Osteoblast (primary cell): ENCODE results near the gene ZBTB8A. TPM values are rescaled to one million over a fixed set of nuclear protein-coding genes. Genes with fewer than 3 reads are reported as not detected.
"Not testable (repeated sequence)": the region's sequence is repeated elsewhere in the genome, so short reads cannot be mapped to it uniquely, and the experiment has no call there.

ENCODE experiments used
- DNase-seq: peaks from one replicate; pipeline ENCODE4 v3.0.0; 2011; ENCODE audit warnings: low spot score, mixed read lengths; ENCODE audit not compliant: insufficient read length; ENCODE audit errors: missing footprints
- H2AFZ ChIP-seq: 2 replicates; pipeline ENCODE4 v1.6.0; 2011; ENCODE audit warnings: mild to moderate bottlenecking, low read length
- H3K27ac ChIP-seq: 2 replicates; pipeline ENCODE4 v1.5.1; 2011; ENCODE audit warnings: mild to moderate bottlenecking, low read depth, low read length, moderate library complexity
- H3K27me3 ChIP-seq: 2 replicates; pipeline ENCODE4 v1.6.0; 2012; ENCODE audit warnings: mild to moderate bottlenecking, control low read depth, inconsistent platforms, low read length, moderate library complexity; ENCODE audit not compliant: insufficient read depth
- H3K36me3 ChIP-seq: 2 replicates; pipeline ENCODE4 v1.5.1; 2011; ENCODE audit warnings: mild to moderate bottlenecking, low read length, control low read depth, moderate library complexity; ENCODE audit not compliant: insufficient read depth
- H3K4me1 ChIP-seq: 2 replicates; pipeline ENCODE4 v1.5.1; 2011; ENCODE audit warnings: mild to moderate bottlenecking, low read length, control low read depth, moderate library complexity; ENCODE audit not compliant: insufficient read depth
- H3K4me2 ChIP-seq: 2 replicates; pipeline ENCODE4 v1.6.0; 2011; ENCODE audit warnings: mild to moderate bottlenecking, low read length; ENCODE audit not compliant: insufficient read depth
- H3K4me3 ChIP-seq: fragments of 200-600 bp; sonication (generic); 3 replicates; pipeline ENCODE4 v1.5.1; 2012; ENCODE audit warnings: mild to moderate bottlenecking, low read length, inconsistent platforms; ENCODE audit not compliant: insufficient read depth
- H3K79me2 ChIP-seq: 2 replicates; pipeline ENCODE4 v1.6.0; 2012; ENCODE audit warnings: mild to moderate bottlenecking, low read length, control low read depth, inconsistent platforms; ENCODE audit not compliant: insufficient read depth
- H3K9me3 ChIP-seq: 2 replicates; pipeline ENCODE4 v1.5.1; 2011; ENCODE audit warnings: low read depth, low read length, control low read depth
- H4K20me1 ChIP-seq: 2 replicates; pipeline ENCODE4 v1.6.0; 2012; ENCODE audit warnings: mild to moderate bottlenecking, low read length, control low read depth; ENCODE audit not compliant: insufficient read depth
- total RNA-seq: library from RNA; depleted of rRNA; stranded (reverse); fragments of >200 nt; gene quantifications from 2 replicates; pipeline ENCODE4 v1.2.3, GENCODE V29; 2012
- TF ChIP-seq, protein P1 (sequence below): IDR thresholded peaks from 2 replicates; pipeline ENCODE4 v1.5.1; 2011; ENCODE audit warnings: mild to moderate bottlenecking, low read depth, low read length, moderate library complexity; ENCODE audit errors: extremely low read depth

The ZBTB8A gene
- total RNA-seq, 1 donor: 9.8 TPM

- DNase-seq: no peak
- no peak overlapping the region for H2AFZ ChIP-seq
Measured at GRCh38 chr1:32525053-32525452, 14.2 kb upstream of the ZBTB8A start.

DNA sequence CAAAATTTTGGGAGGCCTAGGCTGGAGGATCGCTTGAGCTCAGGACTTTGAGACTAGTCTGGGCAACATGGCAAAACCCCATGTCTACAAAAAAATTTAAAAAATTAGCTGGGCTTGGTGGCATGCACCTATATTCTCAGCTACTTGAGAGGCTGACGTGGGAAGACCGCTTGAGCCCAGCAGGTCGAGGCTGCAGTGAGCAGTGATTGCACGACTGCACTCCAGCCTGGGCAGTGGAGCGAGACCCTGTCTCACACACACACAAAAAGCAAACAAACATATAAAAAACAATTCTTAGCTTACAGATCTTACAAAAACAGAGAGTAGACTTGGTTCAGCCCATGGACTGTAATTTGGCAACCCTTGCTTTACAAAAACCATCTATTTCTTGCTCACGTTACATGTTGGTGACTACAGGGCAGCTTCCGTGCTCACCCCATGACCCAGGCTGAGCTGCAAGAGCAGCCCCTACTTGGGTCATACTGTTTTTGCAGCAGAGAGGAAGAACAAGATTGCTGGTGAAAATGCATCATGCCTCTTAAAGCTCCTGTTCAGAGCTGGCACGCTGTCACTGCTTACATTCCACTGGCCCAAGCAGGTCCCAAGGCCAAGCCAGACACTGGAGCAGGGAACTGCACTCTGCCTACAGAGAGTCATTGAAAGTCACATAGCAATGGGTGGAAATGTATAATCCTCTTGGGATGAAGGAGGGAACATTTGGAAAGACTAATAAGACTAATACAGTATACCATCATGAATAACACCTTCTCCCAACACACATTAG lies 13.4 kb upstream of the ZBTB8A start:
- H3K4me1 ChIP-seq: no peaks in the 10 kb centered on the region
- TF ChIP-seq, protein P1, sequence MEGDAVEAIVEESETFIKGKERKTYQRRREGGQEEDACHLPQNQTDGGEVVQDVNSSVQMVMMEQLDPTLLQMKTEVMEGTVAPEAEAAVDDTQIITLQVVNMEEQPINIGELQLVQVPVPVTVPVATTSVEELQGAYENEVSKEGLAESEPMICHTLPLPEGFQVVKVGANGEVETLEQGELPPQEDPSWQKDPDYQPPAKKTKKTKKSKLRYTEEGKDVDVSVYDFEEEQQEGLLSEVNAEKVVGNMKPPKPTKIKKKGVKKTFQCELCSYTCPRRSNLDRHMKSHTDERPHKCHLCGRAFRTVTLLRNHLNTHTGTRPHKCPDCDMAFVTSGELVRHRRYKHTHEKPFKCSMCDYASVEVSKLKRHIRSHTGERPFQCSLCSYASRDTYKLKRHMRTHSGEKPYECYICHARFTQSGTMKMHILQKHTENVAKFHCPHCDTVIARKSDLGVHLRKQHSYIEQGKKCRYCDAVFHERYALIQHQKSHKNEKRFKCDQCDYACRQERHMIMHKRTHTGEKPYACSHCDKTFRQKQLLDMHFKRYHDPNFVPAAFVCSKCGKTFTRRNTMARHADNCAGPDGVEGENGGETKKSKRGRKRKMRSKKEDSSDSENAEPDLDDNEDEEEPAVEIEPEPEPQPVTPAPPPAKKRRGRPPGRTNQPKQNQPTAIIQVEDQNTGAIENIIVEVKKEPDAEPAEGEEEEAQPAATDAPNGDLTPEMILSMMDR: no peak
- H4K20me1 ChIP-seq: no peaks in the 10 kb centered on the region
- H3K79me2 ChIP-seq: no peaks in the 10 kb centered on the region
- no peaks in the 10 kb centered on the region for H3K27me3 ChIP-seq
- no peaks in the 10 kb centered on the region for H3K9me3 ChIP-seq
- H3K27ac ChIP-seq: no peak overlapping the region
- no peak overlapping the region for H2AFZ ChIP-seq
- no peak for DNase-seq
- no peaks in the 10 kb centered on the region for H3K36me3 ChIP-seq
- no peak overlapping the region for H3K4me2 ChIP-seq
- H3K4me3 ChIP-seq: no peak overlapping the region

More at GRCh38 chr1:32525053-32525452, 14.2 kb upstream of the ZBTB8A start:
- Histone ChIP-seq H3K27me3 (no peaks in the 10 kb centered on the region), H3K27ac (no peak overlapping the region), H3K4me2 (no peak overlapping the region), H3K36me3 (no peaks in the 10 kb centered on the region), H3K79me2 (no peaks in the 10 kb centered on the region), H3K4me1 (no peaks in the 10 kb centered on the region), H3K4me3 (no peak overlapping the region), H4K20me1 (no peaks in the 10 kb centered on the region), H3K9me3 (no peaks in the 10 kb centered on the region)
- TF ChIP-seq, protein P1: no peak

- H3K4me1 ChIP-seq, H4K20me1 ChIP-seq, H3K4me3 ChIP-seq, H2AFZ ChIP-seq, H3K79me2 ChIP-seq, H3K27ac ChIP-seq, H3K27me3 ChIP-seq, H3K4me2 ChIP-seq, H3K9me3 ChIP-seq, DNase-seq, H3K36me3 ChIP-seq: not testable (repeated sequence)
Measured at GRCh38 chr1:32528550-32528949, 10.7 kb upstream of the ZBTB8A start.

- no peaks in the 10 kb centered on the region for H3K9me3 ChIP-seq
Measured at GRCh38 chr1:32533792-32534327, 5.4 kb upstream of the ZBTB8A start.

More at GRCh38 chr1:32533792-32534327, 5.4 kb upstream of the ZBTB8A start:
- no peaks in the 10 kb centered on the region for H3K36me3 ChIP-seq
- peaks cover 2% of the 10 kb centered on the region for H3K27me3 ChIP-seq
- no peaks in the 10 kb centered on the region for H3K79me2 ChIP-seq
- H3K4me2 ChIP-seq: no peak overlapping the region
- no peak for DNase-seq
- H4K20me1 ChIP-seq: no peaks in the 10 kb centered on the region
- no peak overlapping the region for H3K4me3 ChIP-seq
- no peak overlapping the region for H2AFZ ChIP-seq
- peaks cover under 1% of the 10 kb centered on the region for H3K4me1 ChIP-seq
- H3K27ac ChIP-seq: no peak overlapping the region
- TF ChIP-seq, protein P1: no peak
